H9 (cell line): Measurements from ENCODE around the gene SLIT1. TPM values are rescaled to one million over a fixed set of nuclear protein-coding genes. Genes with fewer than 3 reads are reported as not detected.

Experiments
- DNase-seq: peaks from one replicate; pipeline ENCODE4 v3.0.0-alpha.2; 2017
- H2AFZ ChIP-seq: one replicate; pipeline ENCODE4 v1.6.1; 2013; ENCODE audit warnings: mild to moderate bottlenecking, low read length, control low read depth, moderate library complexity
- H2AK5ac ChIP-seq: 2 replicates; pipeline ENCODE4 v1.6.1; 2013; ENCODE audit warnings: low read length, control low read depth, mixed read lengths; ENCODE audit not compliant: insufficient read length
- H2BK120ac ChIP-seq: one replicate; pipeline ENCODE4 v1.6.1; 2013; ENCODE audit warnings: low read depth, mild to moderate bottlenecking, low read length, control low read depth, inconsistent platforms; ENCODE audit not compliant: poor library complexity, severe bottlenecking
- H2BK12ac ChIP-seq: 2 replicates; pipeline ENCODE4 v1.6.1; 2013; ENCODE audit warnings: low read length, control low read depth, mixed read lengths, low read depth; ENCODE audit not compliant: insufficient read length
- H2BK15ac ChIP-seq: 2 replicates; pipeline ENCODE4 v1.6.1; 2013; ENCODE audit warnings: low read depth, low read length, control low read depth
- H2BK20ac ChIP-seq: one replicate; pipeline ENCODE4 v1.6.1; 2013; ENCODE audit warnings: low read depth, mild to moderate bottlenecking, low read length, control low read depth, inconsistent platforms; ENCODE audit not compliant: poor library complexity, severe bottlenecking
- H2BK5ac ChIP-seq: 2 replicates; pipeline ENCODE4 v1.6.1; 2013; ENCODE audit warnings: low read length, control low read depth, mixed read lengths; ENCODE audit not compliant: insufficient read length
- H3K14ac ChIP-seq: 2 replicates; pipeline ENCODE4 v1.6.1; 2013; ENCODE audit warnings: low read length, control low read depth; ENCODE audit not compliant: insufficient read depth
- H3K18ac ChIP-seq: 2 replicates; pipeline ENCODE4 v1.6.1; 2013; ENCODE audit warnings: low read depth, mild to moderate bottlenecking, mixed read lengths, low read length, control low read depth; ENCODE audit not compliant: insufficient read length
- H3K23ac ChIP-seq: 2 replicates; pipeline ENCODE4 v1.6.1; 2013; ENCODE audit warnings: low read length, control low read depth, mixed read lengths, low read depth; ENCODE audit not compliant: insufficient read length
- H3K23me2 ChIP-seq: 2 replicates; pipeline ENCODE4 v1.6.1; 2013; ENCODE audit warnings: low read depth, mild to moderate bottlenecking, mixed read lengths, low read length, control low read depth; ENCODE audit not compliant: insufficient read length, poor library complexity, severe bottlenecking
- H3K27ac ChIP-seq: 2 replicates; pipeline ENCODE4 v1.5.1; 2013; ENCODE audit warnings: low read length, control low read depth, mixed read lengths, low read depth; ENCODE audit not compliant: insufficient read length
- H3K27me3 ChIP-seq: 2 replicates; pipeline ENCODE4 v1.6.1; 2013; ENCODE audit warnings: low read length, control low read depth, inconsistent platforms; ENCODE audit not compliant: insufficient read depth
- H3K4ac ChIP-seq: 2 replicates; pipeline ENCODE4 v1.6.1; 2013; ENCODE audit warnings: low read depth, mild to moderate bottlenecking, control low read depth, inconsistent platforms, low read length, moderate library complexity
- H3K4me1 ChIP-seq: 2 replicates; pipeline ENCODE4 v1.6.1; 2013; ENCODE audit warnings: low read length, control low read depth, inconsistent platforms; ENCODE audit not compliant: insufficient read depth
- H3K4me2 ChIP-seq: 2 replicates; pipeline ENCODE4 v1.6.1; 2013; ENCODE audit warnings: low read length, control low read depth, mixed read lengths; ENCODE audit not compliant: insufficient read length, insufficient read depth
- H3K56ac ChIP-seq: 2 replicates; pipeline ENCODE4 v1.6.1; 2013; ENCODE audit warnings: low read depth, mild to moderate bottlenecking, mixed read lengths, low read length, control low read depth; ENCODE audit not compliant: insufficient read length
- H3K79me1 ChIP-seq: 2 replicates; pipeline ENCODE4 v1.6.1; 2013; ENCODE audit warnings: low read depth, mild to moderate bottlenecking, moderate library complexity, low read length, control low read depth, inconsistent platforms; ENCODE audit not compliant: insufficient read depth, poor library complexity, severe bottlenecking
- H3K79me2 ChIP-seq: 2 replicates; pipeline ENCODE4 v1.6.1; 2013; ENCODE audit warnings: low read length, control low read depth, inconsistent platforms; ENCODE audit not compliant: insufficient read depth
- H3K9ac ChIP-seq: 2 replicates; pipeline ENCODE4 v1.6.1; 2013; ENCODE audit warnings: low read length, control low read depth, mixed read lengths; ENCODE audit not compliant: insufficient read length; ENCODE audit errors: extremely low read depth
- H3K9me3 ChIP-seq: one replicate; pipeline ENCODE4 v1.6.1; 2013; ENCODE audit warnings: low read depth, low read length, inconsistent platforms; ENCODE audit not compliant: control insufficient read depth
- H3T11ph ChIP-seq: one replicate; pipeline ENCODE4 v1.6.1; 2013; ENCODE audit warnings: mild to moderate bottlenecking, low read length, control low read depth, inconsistent platforms
- H4K20me1 ChIP-seq: one replicate; pipeline ENCODE4 v1.6.1; 2013; ENCODE audit not compliant: control insufficient read depth, insufficient read length, insufficient read depth
- H4K5ac ChIP-seq: 2 replicates; pipeline ENCODE4 v1.6.1; 2013; ENCODE audit warnings: low read depth, mild to moderate bottlenecking, mixed read lengths, low read length, control low read depth; ENCODE audit not compliant: insufficient read length
- H4K8ac ChIP-seq: replicated peaks from 2 replicates; pipeline ENCODE4 v1.6.1; 2013; ENCODE audit warnings: low read length, control low read depth, mixed read lengths, low read depth; ENCODE audit not compliant: insufficient read length
- H4K91ac ChIP-seq: 2 replicates; pipeline ENCODE4 v1.6.1; 2013; ENCODE audit warnings: low read depth, mild to moderate bottlenecking, moderate library complexity, mixed read lengths, low read length, control low read depth; ENCODE audit not compliant: insufficient read length
- H3K27ac Mint-ChIP-seq, 3 experiments: 2 replicates in 2 of 3; 3 replicates in 1 of 3; pipeline ENCODE4 v1.8.0; 2020 to 2021; ENCODE audit warnings: mixed read lengths in 3 of 3, mild to moderate bottlenecking in 1 of 3, moderate library complexity in 1 of 3
- H3K27me3 Mint-ChIP-seq: 2 replicates; pipeline ENCODE4 v1.8.0; 2021; ENCODE audit warnings: low read depth, mild to moderate bottlenecking, moderate library complexity, mixed read lengths
- H3K36me3 Mint-ChIP-seq, 3 experiments: 2 replicates in 2 of 3; 3 replicates in 1 of 3; pipeline ENCODE4 v1.8.0; 2020 to 2021; ENCODE audit warnings: low read depth in 3 of 3, mixed read lengths in 3 of 3; ENCODE audit not compliant: insufficient read depth in 1 of 3
- H3K4me1 Mint-ChIP-seq, 2 experiments: 2 replicates each; pipeline ENCODE4 v1.8.0; 2020; ENCODE audit warnings: mixed read lengths in 2 of 2
- H3K4me3 Mint-ChIP-seq, 2 experiments: 2 replicates in 1 of 2; 3 replicates in 1 of 2; pipeline ENCODE4 v1.8.0; 2020 to 2021; ENCODE audit warnings: mild to moderate bottlenecking in 2 of 2, mixed read lengths in 2 of 2, moderate library complexity in 1 of 2
- H3K9me3 Mint-ChIP-seq, 2 experiments: 2 replicates in 1 of 2; 3 replicates in 1 of 2; pipeline ENCODE4 v1.8.0; 2020; ENCODE audit warnings: mild to moderate bottlenecking in 2 of 2, mixed read lengths in 2 of 2, moderate library complexity in 1 of 2
- CTCF ChIP-seq: fragments of 200-600 bp; sonication (generic); conservative IDR thresholded peaks from 3 replicates; pipeline ENCODE4 v1.8.0; 2021; ENCODE audit warnings: antibody characterized with exemption, mild to moderate bottlenecking
- WGBS: extraction: QIAGEN DNeasy Blood & Tissue Kit; methylation state at CpG from one replicate; pipeline ENCODE4 v1.1.7; 2013; ENCODE audit warnings: missing lambda C conversion rate, low lambda C conversion rate, mixed read lengths; ENCODE audit not compliant: insufficient read length; ENCODE audit errors: extremely low coverage; 5-methylcytosine and 5-hydroxymethylcytosine counted together
- total RNA-seq: library from RNA; stranded (reverse); gene quantifications from 2 replicates; pipeline ENCODE4 v1.2.1, GENCODE V29; 2021

The SLIT1 gene
- total RNA-seq, 1 experiment from 2014 or later = 0.57 TPM

GRCh38 chr10:97095701-97096260, 90.0 kb downstream of the SLIT1 start:
- peaks cover 9 to 15% of the 10 kb centered on the region in 2 experiments for H3K4me1 Mint-ChIP-seq
- H3K4me3 Mint-ChIP-seq = no peak overlapping the region

More at GRCh38 chr10:97095701-97096260, 90.0 kb downstream of the SLIT1 start:
- Histone ChIP-seq H2BK20ac (no peak overlapping the region), H2BK12ac (no peak overlapping the region), H3K23ac (no peak overlapping the region), H2BK15ac (no peak overlapping the region), H3K4me2 (no peak overlapping the region), H2AFZ (no peak overlapping the region), H3K79me2 (no peaks in the 10 kb centered on the region), H3K9me3 (no peaks in the 10 kb centered on the region), H3K27ac (no peak overlapping the region), H3K14ac (no peak overlapping the region; the same call in 1 of the 2 replicates), H4K5ac (no peak overlapping the region), H3K56ac (no peak overlapping the region), H4K8ac (no peak overlapping the region), H3K9ac (no peak overlapping the region), H2BK120ac (no peak overlapping the region), H3K18ac (no peak overlapping the region), H3K4me1 (peaks cover 2% of the 10 kb centered on the region; the same call in 1 of the 2 replicates), H3T11ph (no peak overlapping the region), H4K20me1 (no peaks in the 10 kb centered on the region), H3K4ac (no peak overlapping the region), H3K23me2 (no peaks in the 10 kb centered on the region), H2BK5ac (no peak overlapping the region), H3K79me1 (no peaks in the 10 kb centered on the region), H2AK5ac (no peak overlapping the region), H4K91ac (no peak overlapping the region), H3K27me3 (no peaks in the 10 kb centered on the region)
- no peaks in the 10 kb centered on the region for H3K36me3 Mint-ChIP-seq
- H3K9me3 Mint-ChIP-seq = no peaks in the 10 kb centered on the region; a peak in 1 of 5 replicates
- peaks cover 4% of the 10 kb centered on the region for H3K27me3 Mint-ChIP-seq
- peak overlapping the region in 2 of 3 experiments; percentile 14 to 77; a peak in 1 of 7 replicates for H3K27ac Mint-ChIP-seq
- DNase-seq = no peak
- no peak for TF ChIP-seq CTCF
- WGBS = no CpG with 5 or more reads among the region's 11 CpGs
